Mesothelial cell of epicardium (in vitro differentiated cells): ENCODE data around the gene UBE2O. TPM values are rescaled to one million over a fixed set of nuclear protein-coding genes. Genes with fewer than 3 reads are reported as not detected.

Experiments used
- DNase-seq, 2 experiments: peaks; one replicate each; pipeline ENCODE4 v3.0.0; 2021; ENCODE audit warnings: low spot score in 2 of 2; ENCODE audit not compliant: unreplicated experiment in 2 of 2
- H3K27ac Mint-ChIP-seq: 2 replicates; pipeline ENCODE4 v1.8.0; 2021; ENCODE audit warnings: mixed read lengths
- H3K27me3 Mint-ChIP-seq: 2 replicates; pipeline ENCODE4 v1.8.0; 2021; ENCODE audit warnings: low read depth, mixed read lengths
- H3K36me3 Mint-ChIP-seq: 2 replicates; pipeline ENCODE4 v1.8.0; 2021; ENCODE audit warnings: mixed read lengths
- H3K4me1 Mint-ChIP-seq: 2 replicates; pipeline ENCODE4 v1.8.0; 2021; ENCODE audit warnings: mixed read lengths
- H3K4me3 Mint-ChIP-seq: 2 replicates; pipeline ENCODE4 v1.8.0; 2021; ENCODE audit warnings: mild to moderate bottlenecking, moderate library complexity, mixed read lengths
- H3K9me3 Mint-ChIP-seq: 2 replicates; pipeline ENCODE4 v1.8.0; 2021; ENCODE audit warnings: mixed read lengths
- CTCF ChIP-seq: fragments of 200-600 bp; sonication (generic); IDR thresholded peaks from one replicate; pipeline ENCODE4 v1.5.0; 2021; ENCODE audit warnings: antibody characterized with exemption; ENCODE audit not compliant: unreplicated experiment
- total RNA-seq: library from RNA; stranded (reverse); gene quantifications from 3 replicates; pipeline ENCODE4 v1.2.1, GENCODE V29; 2021

Gene UBE2O
- total RNA-seq, 1 donor from 2014 or later: 46.3 TPM

GRCh38 chr17:76398523-76399174, 54.3 kb downstream of the UBE2O start:
- no peak for DNase-seq
- no peak overlapping the region for H3K27ac Mint-ChIP-seq
- H3K4me3 Mint-ChIP-seq: no peak overlapping the region

GRCh38 chr17:76397687-76398522, 55.0 kb downstream of the UBE2O start:
- Mint-ChIP-seq H3K9me3 (no peaks in the 10 kb centered on the region), H3K27me3 (no peaks in the 10 kb centered on the region), H3K4me1 (no peaks in the 10 kb centered on the region), H3K4me3 (no peak overlapping the region), H3K27ac (no peak overlapping the region), H3K36me3 (peaks cover 44% of the 10 kb centered on the region)
- DNase-seq: peak; percentile 68 to 92
- TF ChIP-seq CTCF: peak; percentile 99

More at GRCh38 chr17:76398523-76399174, 54.3 kb downstream of the UBE2O start:
- TF ChIP-seq CTCF: no peak
- Mint-ChIP-seq H3K9me3 (no peaks in the 10 kb centered on the region), H3K36me3 (peaks cover 42% of the 10 kb centered on the region), H3K4me1 (no peaks in the 10 kb centered on the region), H3K27me3 (no peaks in the 10 kb centered on the region)

GRCh38 chr17:76397184-76397583, 55.8 kb downstream of the UBE2O start:
- TF ChIP-seq CTCF: no peak
- H3K4me3 Mint-ChIP-seq: no peak overlapping the region
- no peaks in the 10 kb centered on the region for H3K9me3 Mint-ChIP-seq
- no peak for DNase-seq
- peaks cover 38% of the 10 kb centered on the region for H3K36me3 Mint-ChIP-seq
- H3K4me1 Mint-ChIP-seq: no peaks in the 10 kb centered on the region
- H3K27ac Mint-ChIP-seq: no peak overlapping the region
- H3K27me3 Mint-ChIP-seq: no peaks in the 10 kb centered on the region

GRCh38 chr17:76395980-76396379, 57.0 kb downstream of the UBE2O start:
- Mint-ChIP-seq H3K27me3 (no peaks in the 10 kb centered on the region), H3K36me3 (peaks cover 29% of the 10 kb centered on the region), H3K27ac (no peak overlapping the region), H3K4me1 (no peaks in the 10 kb centered on the region), H3K4me3 (no peak overlapping the region), H3K9me3 (no peaks in the 10 kb centered on the region)
- no peak for TF ChIP-seq CTCF
- no peak for DNase-seq

- Mint-ChIP-seq H3K27me3 (no peaks in the 10 kb centered on the region), H3K9me3 (no peaks in the 10 kb centered on the region), H3K4me3 (no peak overlapping the region)
These were observed 58.8 kb downstream of the UBE2O start for GRCh38 chr17:76394166-76394565.

More at GRCh38 chr17:76394166-76394565, 58.8 kb downstream of the UBE2O start:
- H3K4me1 Mint-ChIP-seq: no peaks in the 10 kb centered on the region
- DNase-seq: no peak
- no peak for TF ChIP-seq CTCF
- H3K36me3 Mint-ChIP-seq: peaks cover 21% of the 10 kb centered on the region
- H3K27ac Mint-ChIP-seq: no peak overlapping the region
